Activated effector memory CD4-positive, alpha-beta T cell treated with Interleukin-2 at 50 U/mL for 16 hours (primary cell): ENCODE data around the gene DOCK1.

ENCODE experiments used
- DNase-seq: peaks from one replicate; pipeline ENCODE4 v3.0.0-alpha.2; 2020

Gene DOCK1

DNA sequence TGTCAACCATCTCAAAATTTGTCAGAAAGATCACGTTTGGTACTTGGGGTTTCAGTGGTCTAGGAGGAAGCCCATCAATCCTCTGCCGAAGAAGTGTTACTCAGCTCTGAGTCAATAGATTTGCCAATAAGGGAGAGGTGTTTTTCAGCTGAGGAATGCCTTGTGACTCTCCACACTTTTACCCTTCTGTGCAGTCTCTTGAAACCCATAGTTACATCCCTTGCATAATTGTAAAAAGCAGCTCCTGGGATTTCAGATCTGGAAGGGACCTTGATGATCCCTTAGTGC is 243.6 kb downstream of the DOCK1 start:
- DNase-seq = no peak

DNA sequence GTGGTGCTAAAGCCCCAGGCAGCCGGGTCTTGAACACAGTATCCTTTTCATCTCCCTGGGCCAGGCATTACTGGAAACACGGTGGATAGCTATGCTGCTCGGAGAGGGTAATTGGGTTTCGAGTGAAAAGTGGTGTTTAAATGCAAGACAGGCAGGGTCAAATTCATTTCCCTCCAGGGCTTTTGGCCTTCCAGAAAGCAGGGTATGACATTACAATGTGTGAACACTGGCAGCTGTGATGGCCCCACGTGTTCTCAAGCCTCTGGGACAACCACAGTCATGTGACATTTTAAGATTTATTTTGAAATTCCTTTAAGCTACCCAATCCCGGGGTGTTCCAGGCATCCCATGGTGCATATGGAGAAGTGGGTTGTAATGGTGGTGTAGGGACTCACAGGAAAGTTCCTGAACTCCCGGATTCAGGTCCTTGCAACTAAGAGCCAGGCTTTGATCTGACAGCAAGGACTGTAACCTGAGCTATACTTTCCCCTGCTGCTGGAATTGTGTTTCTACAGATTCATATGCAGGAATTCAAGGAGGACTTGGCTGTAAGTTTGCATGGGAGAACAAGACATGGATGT is 244.4 kb downstream of the DOCK1 start:
- no peak for DNase-seq

DNA sequence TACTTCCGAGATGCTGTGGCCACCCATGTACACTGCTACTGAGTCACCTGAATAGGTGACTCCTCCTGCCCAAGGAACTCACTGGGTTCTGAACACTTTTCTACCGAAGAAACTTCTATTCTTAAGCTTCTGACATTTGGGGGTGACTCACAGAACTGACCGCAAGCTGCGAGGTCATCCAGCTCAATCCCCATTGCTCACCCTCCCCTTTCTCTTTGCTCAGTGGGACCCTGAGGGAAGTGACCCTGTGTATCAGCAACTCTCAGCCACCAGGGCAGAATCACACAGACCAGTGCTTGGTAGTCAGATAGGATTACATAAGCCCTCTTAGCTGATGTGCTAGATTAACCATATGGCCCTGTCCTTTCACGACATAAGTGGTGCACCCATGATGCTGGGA is 244.9 kb downstream of the DOCK1 start:
- no peak for DNase-seq

DNA sequence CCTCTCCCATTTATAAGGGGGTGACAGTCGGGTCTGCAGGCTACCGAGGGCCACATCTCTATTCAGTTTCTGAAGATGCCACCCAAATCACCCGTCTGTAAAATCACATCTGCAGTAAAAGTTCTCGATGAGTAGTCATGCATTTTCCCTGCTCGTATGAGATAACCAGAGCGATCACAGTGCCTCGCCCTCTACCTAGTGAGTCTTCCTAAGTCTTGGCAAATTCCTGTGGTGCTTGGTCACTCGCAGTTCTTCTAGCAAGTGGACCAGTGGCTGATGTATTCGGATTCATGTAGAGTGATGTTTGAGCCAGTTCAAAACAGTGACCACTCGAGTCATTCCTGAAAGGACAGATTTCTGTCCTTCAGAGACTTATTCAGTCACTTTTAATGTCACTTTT is 246.3 kb downstream of the DOCK1 start:
- no peak for DNase-seq

DNA sequence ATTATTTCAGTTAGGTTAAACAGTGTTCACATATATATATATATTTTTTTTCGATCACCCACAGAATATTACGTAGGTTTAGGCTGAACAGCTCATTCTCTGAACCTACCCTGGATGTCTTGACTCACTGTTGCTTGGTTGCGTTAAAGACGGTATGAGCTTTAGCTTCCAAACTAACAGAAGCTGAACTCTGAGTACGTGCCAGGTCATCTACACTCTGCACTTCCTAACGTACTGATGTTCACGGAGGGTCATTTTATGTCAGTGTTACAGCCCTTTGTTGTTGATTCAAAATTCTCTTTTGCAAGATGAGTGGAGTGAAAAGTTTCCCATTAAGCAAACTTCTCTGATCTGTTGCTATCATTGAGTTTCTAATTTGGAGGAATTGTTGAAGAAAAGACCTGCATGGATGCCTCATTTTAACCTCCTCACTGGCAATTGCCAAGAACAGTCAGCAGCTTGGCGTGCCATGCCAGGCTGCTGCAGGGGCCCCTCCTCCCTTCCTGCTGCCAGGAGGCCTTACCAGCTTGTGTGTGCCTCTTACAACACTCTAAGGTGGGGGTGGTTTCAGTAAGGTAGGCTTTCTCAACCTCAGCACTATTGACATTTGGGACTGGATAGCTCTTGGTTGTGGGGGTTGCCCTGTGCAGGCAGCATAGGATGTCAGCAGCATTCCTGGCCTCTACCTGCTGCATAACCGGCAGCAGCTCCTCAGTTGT is 246.9 kb downstream of the DOCK1 start:
- no peak for DNase-seq

DNA sequence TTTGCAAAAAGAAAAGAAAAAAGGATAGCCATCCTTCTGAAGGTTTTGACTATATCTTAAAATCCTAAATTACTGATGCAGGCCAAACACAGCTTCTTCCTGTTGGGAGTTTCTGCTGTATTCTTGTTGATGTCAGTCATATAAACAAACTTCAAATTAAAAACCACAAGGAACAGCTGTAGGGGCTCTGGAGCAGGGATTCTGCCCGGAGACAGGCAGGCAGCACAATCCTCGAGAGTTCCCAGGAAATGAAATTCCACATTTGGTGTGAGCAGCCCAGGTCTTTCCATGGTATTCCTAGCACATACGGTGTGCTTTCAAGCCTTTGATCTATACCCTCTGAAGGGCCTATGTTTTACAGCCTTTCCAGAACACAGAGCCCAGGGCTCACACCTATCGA is 248.0 kb downstream of the DOCK1 start:
- no peak for DNase-seq

DNA sequence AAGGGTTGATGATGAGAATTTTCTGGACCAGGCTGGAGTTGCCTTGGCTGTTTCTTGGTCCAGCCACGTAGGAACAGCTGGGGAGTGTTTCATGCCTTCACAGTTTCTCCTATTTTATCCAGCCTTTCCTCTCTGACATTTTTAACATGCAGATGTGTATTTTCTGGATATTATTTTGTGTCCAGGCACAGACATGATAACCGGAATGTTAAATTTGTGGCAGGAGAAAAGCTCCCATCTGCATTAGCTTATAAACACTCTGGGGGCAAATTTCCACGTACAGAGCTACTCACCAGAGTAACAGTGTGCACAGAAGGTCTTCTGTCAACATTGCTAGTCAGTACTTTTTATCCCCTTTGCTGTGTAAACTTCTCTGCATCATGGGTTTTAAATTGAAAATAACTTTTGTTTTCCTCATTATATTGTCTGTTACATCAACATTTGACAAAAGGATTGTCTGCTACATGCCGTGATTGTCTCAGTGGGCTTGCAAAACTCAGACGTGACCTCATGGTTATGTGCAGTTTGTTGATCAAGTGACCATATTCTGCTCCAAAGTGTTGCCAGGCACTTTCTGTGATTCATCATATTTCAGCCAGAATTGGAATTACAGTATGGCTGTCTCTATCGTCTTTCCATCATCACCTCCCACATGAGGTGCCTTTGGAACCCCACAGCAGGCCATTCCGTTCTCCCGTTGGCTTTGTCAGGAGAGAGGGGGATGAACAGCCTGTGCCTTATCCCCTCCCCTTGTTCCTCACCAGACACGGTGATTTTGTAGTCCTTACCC is 249.8 kb downstream of the DOCK1 start:
- no peak for DNase-seq

DNA sequence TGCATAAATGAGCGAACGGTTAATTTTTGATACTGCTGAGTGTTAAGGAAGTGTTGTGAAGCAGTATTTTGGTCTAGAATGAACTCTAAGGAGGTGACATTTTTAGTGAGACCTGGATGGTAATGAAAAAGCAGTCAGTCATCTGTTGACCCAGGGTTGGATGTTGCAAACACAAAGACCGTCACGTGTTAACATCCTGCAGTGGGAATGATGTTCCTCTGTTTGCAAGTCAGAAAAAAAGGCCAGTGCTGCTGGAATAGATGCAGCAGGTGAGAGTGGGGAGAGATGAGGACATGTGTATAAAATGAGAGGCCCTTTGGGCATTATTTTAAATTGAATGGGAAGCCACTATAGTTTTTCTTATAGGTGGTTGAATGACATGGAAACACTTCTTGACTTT is 251.9 kb downstream of the DOCK1 start:
- DNase-seq = no peak

DNA sequence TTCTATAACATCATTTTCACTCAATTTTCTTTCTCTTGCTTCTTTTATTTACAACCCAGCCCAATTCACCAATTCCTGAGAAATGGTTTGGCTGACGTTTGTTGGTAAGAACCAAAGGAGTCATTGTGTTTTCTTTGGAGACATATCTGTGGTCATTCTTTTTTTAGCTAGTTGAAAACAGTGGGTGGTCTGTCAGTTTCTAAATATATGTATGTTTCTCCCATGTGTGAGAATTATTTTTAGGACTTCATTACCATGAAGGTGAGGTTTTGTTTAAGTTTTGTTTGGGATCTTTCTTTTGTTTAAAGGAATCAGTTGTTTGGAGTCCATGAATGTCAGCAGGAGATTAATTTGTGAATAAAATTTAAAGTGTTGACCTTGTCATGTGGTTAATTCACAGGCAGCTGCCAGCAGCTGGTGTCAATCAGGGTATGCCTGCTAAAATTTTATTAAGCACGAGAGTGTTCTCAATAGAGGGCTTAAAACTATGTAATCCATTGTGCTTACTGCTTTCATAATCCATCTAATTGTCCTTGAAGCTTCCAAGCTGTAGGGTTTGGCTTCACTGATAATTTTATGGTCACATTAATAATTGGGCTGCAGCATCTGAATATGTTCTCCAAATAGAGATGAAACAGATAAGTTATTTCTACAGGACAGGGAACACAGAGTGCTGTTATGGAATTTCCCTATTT is 252.4 kb downstream of the DOCK1 start:
- no peak for DNase-seq

DNA sequence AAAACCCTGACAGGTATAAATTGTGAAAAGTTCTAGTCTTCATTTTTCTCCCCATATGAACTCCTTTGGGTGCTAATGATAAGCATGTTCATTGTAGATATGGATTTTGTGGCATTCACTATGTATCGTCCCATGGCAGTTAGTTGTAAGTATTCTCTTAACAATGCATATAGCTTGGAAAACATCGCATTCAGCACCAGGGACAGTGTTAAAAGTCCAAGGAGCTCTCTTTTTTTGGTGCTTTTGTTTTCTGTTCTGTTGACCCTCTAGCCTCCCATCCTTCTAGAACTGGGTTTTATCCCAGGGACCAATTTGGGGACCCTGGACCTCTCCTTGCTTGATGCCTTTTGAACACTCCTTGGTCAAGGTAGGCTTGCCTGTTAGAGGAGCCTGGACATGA is 253.4 kb downstream of the DOCK1 start:
- DNase-seq = no peak

DNA sequence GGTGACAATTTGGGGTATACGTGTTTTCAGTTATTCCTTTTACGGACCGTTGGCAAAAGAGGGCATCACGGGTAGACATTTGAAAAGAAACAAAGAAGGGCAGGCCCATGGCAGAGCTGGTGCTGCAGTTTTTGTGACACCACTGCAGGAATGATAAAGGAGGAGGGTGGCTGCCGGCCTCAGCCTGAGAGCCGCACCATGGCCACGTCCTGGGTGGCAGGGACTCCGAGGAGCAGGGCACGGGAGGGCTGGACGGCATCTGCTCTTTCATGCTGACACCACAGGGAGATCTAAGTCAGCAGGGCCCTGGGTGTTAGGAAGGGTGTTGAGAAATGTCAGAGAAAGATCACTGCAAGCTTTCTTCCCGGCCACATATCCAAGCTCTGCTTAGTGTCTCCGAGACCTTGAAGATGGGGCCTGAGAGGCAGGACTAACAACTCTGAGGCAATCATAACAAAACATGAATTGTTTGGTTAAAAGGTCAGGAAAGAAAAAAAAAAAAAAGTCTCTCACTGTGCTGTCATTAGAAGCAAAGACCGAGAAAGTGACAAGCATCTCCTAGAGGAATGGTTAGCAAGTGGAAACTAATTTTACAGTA is 254.5 kb downstream of the DOCK1 start:
- no peak for DNase-seq

DNA sequence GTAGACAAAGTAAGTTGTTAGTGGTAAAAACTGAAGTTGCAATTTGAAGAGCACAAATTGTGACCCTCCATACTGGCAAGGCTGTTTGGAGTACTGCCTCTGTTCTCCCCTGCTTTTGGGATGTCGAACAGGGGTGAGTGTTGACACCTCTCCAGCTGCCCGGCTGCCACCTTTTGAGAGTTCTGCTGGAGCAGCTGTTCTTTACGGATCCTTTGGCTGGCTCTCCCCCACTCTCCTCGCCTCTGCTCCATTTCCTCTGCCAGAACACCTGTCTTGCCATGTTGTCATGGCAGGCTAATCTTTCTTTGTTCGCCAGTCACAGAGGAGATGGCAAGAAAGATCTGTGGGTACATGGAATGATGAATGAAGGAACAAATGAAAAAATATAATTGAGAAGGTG is 256.3 kb downstream of the DOCK1 start:
- no peak for DNase-seq

DNA sequence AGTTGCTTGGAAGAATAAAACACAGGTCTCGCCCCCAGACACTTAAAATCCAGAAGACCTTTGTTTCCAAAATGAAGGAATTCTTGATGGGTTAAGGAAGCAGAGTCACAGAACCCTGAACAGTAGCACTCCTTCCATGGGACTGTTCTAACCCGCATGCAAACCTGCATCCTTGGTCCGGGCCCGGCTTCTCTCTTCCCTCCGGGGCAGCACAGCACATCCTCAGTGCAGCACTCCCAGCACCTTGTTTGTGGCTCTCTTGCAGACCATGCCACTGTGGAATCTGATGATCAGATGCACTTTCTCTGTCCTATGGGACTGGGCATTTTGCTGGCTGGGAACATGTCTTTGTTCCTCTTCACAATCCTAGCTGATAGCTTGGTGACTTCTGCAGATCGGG is 257.6 kb downstream of the DOCK1 start:
- no peak for DNase-seq

DNA sequence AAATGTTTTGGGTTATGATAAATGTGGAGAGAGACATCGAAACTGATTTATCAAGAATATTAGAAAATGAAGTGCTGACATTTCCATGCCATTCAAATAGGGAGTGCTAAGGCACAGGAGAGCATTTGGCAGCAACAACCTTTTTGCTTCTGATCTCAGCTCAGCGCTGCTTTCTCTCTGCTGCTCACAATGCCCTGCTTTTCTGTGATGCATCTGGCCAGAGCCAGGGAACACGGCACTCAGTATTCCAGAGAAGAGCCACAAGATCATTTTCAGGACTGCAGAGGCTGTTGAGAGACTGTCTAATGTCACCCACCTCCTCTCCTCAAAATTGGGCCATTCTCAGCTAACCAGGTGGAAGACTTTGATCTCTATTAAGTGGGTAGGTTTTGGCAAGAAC is 263.0 kb downstream of the DOCK1 start:
- no peak for DNase-seq

DNA sequence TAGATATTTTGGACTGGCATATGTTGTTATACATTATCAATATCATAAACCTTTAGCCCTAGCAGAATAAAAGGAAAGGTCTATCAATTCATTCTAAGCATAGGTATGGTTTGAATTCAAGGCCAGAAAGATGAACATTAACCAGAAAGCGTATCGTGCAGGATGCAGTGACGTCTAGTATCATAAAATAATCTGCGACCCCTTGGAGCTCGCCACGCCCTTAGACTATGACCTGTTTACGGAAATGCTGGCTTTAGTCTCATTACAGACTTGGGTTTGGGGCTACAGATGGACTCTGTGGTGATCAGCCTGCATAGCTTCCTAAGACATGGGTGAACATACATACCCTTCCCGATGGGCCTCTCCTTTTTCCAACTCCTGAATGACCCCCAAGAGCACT is 269.6 kb downstream of the DOCK1 start:
- no peak for DNase-seq

DNA sequence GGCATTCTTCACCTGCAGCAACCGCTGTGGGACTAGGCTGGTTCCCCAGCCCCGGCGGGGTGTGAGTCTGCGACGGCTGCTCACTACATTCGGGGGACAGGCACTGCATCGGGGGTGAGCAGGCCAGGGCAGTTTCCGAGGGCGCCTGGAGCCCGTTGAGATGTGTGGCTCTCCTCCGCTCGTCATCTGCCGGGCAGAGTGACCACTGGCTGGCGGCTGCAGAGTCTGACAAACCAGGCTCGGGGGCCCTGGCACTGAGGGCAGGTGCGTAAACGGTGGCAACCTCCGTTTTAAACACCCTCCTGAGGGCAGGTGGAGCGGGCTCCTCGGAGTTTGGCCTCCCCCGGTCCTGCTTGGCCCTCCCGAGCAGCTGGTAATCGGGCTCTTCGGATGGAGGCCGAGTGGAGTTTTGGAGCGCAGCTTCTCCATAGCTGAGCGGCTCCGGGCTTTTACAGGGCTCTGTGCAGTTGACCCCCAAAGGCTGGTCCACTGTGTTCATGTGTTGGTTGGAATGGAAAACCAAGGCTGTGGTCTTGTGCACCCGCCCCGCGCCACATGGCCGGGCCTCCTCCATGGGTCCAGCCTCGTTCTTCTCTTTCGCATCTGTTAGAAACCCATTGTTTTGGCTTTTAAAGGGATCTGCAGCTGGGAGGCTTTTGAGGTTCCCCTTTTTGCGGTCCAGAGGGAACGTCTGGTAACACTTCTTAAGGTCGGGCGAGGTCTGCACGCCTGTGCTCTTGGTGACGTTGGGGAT is 270.3 kb downstream of the DOCK1 start:
- no peak for DNase-seq

DNA sequence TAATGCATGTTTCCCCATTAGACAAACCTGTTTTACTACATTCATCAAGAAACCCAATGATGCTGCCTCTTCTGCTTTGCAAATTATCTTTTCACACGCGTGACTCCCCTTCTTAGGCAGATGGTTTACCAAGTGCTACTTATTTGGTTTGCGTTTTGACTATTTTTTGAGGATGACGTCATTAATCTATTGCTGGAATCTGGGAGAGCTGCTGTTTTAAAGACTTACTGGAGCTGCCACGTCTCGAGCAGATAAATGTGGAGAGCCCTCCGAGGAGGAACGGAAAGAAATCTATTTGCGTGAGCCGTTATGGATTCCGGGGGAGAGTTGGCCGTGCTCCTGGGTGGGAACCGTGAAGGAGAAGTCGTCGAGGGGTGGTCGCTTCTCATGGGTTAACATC is 271.4 kb downstream of the DOCK1 start:
- no peak for DNase-seq

DNA sequence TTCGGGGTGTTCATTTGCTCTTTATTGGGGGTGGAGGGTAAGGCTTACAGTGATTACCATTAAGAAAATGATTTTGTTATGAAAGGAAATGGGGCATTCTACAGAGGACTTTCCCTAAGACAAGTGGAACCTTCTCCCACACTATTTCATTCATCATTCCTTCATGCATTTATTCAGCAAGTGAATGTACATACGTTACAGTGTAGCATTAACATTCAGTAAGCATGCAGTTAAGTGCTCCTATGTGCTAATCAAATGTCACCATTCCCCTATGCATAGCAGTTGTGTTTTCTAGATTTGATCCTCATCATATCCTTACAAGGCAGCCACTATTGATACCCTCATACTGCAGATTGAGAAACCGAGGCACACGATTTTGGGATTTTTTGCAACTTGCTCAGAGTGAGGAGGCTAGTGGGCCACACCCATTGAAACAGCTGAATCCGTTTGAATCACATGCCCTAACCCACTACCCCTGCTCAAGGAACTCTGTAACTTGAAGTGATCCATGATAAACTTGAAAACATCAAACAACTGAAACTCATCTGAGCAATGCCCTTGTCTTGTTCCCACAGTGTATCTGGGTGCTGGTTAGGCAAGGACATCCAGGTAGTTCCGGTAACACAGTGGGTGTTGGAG is 274.5 kb downstream of the DOCK1 start:
- DNase-seq = no peak

DNA sequence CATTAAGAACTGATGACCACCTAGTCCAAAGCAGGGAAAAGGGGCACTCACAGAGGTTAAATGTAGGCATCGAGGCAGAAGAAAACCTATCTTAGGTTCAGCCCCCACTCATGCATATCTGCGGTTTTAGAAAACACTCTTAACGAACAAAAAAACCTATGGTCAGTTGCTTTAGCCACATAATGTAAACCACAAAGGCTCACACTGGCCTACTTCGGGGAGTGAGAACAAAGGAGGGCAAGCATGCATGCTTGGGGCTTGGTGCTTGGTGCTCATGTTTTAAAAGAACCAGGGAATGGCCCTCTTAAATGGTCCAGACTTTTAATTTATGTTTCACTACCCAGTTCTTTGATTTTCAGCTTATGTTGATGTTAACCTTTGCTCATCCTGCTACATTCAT is 276.9 kb downstream of the DOCK1 start:
- no peak for DNase-seq

DNA sequence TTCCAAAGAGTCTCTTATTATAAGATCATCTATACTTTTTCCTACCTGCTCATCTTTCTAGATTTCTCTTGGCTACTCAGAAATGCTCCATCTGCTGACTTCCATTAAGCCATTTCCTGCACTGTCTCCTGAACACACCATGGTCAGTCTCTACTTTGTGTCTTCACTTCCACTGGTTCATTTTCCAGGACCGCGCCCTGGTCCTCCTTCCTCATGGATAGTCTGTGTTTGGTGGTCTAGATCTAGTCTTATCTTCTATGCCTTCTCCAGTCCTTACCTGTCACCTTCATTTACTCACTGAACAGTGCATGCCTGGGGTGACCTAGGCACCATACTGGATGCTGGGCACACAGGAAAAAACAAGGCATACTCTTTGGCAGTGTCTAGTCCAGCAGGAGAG is 279.4 kb downstream of the DOCK1 start:
- no peak for DNase-seq

DNA sequence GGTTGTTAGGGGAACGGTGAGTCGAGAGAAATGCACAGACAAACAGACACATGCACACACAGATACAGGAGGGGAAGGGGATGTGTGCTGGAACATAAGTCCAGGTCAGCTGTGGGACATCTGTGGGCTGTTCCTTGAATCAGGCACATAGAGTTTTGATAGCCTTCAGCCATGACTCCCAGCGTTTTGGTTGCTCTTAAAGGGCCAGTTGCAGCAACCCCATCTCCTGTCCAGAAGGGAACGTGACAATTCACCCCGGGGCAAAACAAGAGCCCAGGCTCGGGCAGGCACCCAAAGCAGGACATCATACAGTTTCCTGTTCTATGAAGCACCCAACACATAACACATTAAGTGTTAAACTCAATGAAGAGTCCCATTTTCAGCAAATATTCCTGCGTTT is 281.6 kb downstream of the DOCK1 start:
- DNase-seq = no peak

DNA sequence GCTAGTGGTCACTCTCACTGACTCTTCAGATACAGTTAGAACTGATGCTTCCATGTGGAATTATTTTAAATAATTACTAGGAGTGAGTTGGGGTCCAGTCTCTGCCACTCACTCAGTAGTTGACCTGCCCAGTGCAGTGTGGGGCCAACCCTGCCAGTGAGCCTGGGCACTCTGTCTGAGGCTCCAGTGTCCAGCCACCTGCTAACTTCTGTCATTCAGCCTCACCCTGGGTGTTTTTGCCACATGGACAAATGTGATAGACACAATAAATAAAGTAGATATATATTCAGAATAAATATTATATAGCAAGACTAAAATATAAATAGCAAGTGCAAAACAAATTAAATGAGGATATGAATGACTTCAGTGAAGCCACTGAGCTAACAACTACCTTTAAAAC is 284.0 kb downstream of the DOCK1 start:
- DNase-seq = no peak
